Activated naive CD8-positive, alpha-beta T cell treated with anti-CD3 and anti-CD28 coated beads, Interleukin-2, amount 10 ng/mL, durations not matched to agents 7 days and 5 days (primary cell): ENCODE data around the gene TRIM44. TPM values are rescaled to one million over a fixed set of nuclear protein-coding genes. Genes with fewer than 3 reads are reported as not detected.

Experiments used
- total RNA-seq, 2 experiments: library from RNA; stranded (reverse); gene quantifications; one replicate each; pipeline ENCODE4 v1.2.3, GENCODE V29; 2021

The TRIM44 gene
- total RNA-seq, 2 experiments from 2014 or later, result 51.4 to 52.4 TPM

Other genes starting within 250 kb of the TRIM44 start
- gene SLC1A2, start 243.2 kb upstream of the TRIM44 start, total RNA-seq, result not detected
- not detected for gene PAMR1, start 137.2 kb upstream of the TRIM44 start, total RNA-seq
- under 1 TPM in 1 of 2 experiments, not detected in 1; 0.17 TPM for gene FJX1, start 44.3 kb upstream of the TRIM44 start, total RNA-seq